Esophagus squamous epithelium (tissue), 4 donors: ENCODE data around the gene SFPQ.
"Not testable (repeated sequence)": the region's sequence is repeated elsewhere in the genome, so short reads cannot be mapped to it uniquely, and the experiment has no call there.

ENCODE experiments used
- POLR2A ChIP-seq, 4 donors: fragments of 450-650 bp; IDR thresholded peaks; one replicate each; pipeline ENCODE4 v1.6.1; 2017; ENCODE audit warnings: antibody characterized with exemption in 4 of 4, mild to moderate bottlenecking in 4 of 4, moderate library complexity in 3 of 4
- TF ChIP-seq, protein P1 (sequence below), 6 experiments: fragments of 450-650 bp in 4 of 6; fragments of 200-600 bp in 2 of 6; sonication (generic) in 2 of 6; IDR thresholded peaks; one replicate each; pipeline ENCODE4 v1.5.1; 2016 to 2019; ENCODE audit warnings: antibody characterized with exemption in 6 of 6, mild to moderate bottlenecking in 4 of 6, moderate library complexity in 4 of 6

DNA sequence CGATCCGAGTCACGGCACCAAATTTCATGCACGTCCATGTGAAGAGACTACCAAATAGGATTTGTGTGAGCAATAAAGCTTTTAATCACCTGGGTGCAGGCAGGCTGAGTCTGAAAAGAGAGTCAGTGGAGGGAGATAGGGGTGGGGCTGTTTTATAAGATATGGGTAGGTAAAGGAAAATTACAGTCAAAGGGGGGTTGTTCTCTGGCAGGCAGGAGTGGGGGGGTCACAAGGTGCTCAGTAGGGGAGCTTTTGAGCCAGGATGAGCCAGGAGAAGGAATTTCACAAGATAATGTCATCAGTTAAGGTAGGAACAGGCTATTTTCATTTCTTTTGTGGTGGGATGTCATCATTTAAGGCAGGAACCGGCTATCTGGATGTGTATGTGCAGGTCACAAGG is 55.4 kb downstream of the SFPQ start:
- TF ChIP-seq, protein P1, sequence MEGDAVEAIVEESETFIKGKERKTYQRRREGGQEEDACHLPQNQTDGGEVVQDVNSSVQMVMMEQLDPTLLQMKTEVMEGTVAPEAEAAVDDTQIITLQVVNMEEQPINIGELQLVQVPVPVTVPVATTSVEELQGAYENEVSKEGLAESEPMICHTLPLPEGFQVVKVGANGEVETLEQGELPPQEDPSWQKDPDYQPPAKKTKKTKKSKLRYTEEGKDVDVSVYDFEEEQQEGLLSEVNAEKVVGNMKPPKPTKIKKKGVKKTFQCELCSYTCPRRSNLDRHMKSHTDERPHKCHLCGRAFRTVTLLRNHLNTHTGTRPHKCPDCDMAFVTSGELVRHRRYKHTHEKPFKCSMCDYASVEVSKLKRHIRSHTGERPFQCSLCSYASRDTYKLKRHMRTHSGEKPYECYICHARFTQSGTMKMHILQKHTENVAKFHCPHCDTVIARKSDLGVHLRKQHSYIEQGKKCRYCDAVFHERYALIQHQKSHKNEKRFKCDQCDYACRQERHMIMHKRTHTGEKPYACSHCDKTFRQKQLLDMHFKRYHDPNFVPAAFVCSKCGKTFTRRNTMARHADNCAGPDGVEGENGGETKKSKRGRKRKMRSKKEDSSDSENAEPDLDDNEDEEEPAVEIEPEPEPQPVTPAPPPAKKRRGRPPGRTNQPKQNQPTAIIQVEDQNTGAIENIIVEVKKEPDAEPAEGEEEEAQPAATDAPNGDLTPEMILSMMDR (IDR thresholded peaks at IDR 0.05) = not testable (repeated sequence)
- TF ChIP-seq POLR2A (IDR thresholded peaks at IDR 0.05) = not testable (repeated sequence)
